SJCRH30 (cell line): ENCODE data around the gene RBMS3. TPM values are rescaled to one million over a fixed set of nuclear protein-coding genes. Genes with fewer than 3 reads are reported as not detected.

Source experiments
- DNase-seq, 2 experiments: peaks; one replicate each; pipeline ENCODE4 v3.0.0-alpha.2; 2015 to 2020
- H3K27ac ChIP-seq: fragments of 250-450 bp; sonication (Bioruptor Pico); 2 replicates; pipeline ENCODE4 v1.5.1; 2020; ENCODE audit warnings: mild to moderate bottlenecking, moderate library complexity
- H3K27me3 ChIP-seq: fragments of 250-450 bp; sonication (Bioruptor Pico); 2 replicates; pipeline ENCODE4 v1.5.1; 2020; ENCODE audit warnings: mild to moderate bottlenecking, moderate library complexity
- H3K36me3 ChIP-seq: fragments of 250-450 bp; sonication (Bioruptor Pico); 2 replicates; pipeline ENCODE4 v1.5.1; 2020; ENCODE audit warnings: mild to moderate bottlenecking, moderate library complexity
- H3K4me1 ChIP-seq: fragments of 250-450 bp; sonication (Bioruptor Pico); 2 replicates; pipeline ENCODE4 v1.5.1; 2020; ENCODE audit warnings: mild to moderate bottlenecking, moderate library complexity
- H3K4me3 ChIP-seq: fragments of 250-450 bp; sonication (Bioruptor Pico); 2 replicates; pipeline ENCODE4 v1.5.1; 2020; ENCODE audit warnings: mild to moderate bottlenecking, moderate library complexity
- H3K9me3 ChIP-seq: fragments of 250-450 bp; sonication (Bioruptor Pico); replicated peaks from 2 replicates; pipeline ENCODE4 v1.5.1; 2020; ENCODE audit warnings: mild to moderate bottlenecking, moderate library complexity
- total RNA-seq: library from RNA; depleted of rRNA; stranded (reverse); fragments of >200 nt; shearing (Covaris generic); gene quantifications from 2 replicates; pipeline ENCODE4 v1.2.3, GENCODE V29; 2014

RBMS3 gene
- total RNA-seq, 1 experiment from 2014 or later = 9.5 TPM

GRCh38 chr3:29554566-29554965, 273.7 kb downstream of the RBMS3 start:
- Histone ChIP-seq H3K4me3 (no peak overlapping the region), H3K9me3 (no peaks in the 10 kb centered on the region), H3K4me1 (no peaks in the 10 kb centered on the region), H3K27ac (no peak overlapping the region), H3K36me3 (no peaks in the 10 kb centered on the region), H3K27me3 (no peaks in the 10 kb centered on the region)
- DNase-seq = no peak

DNA sequence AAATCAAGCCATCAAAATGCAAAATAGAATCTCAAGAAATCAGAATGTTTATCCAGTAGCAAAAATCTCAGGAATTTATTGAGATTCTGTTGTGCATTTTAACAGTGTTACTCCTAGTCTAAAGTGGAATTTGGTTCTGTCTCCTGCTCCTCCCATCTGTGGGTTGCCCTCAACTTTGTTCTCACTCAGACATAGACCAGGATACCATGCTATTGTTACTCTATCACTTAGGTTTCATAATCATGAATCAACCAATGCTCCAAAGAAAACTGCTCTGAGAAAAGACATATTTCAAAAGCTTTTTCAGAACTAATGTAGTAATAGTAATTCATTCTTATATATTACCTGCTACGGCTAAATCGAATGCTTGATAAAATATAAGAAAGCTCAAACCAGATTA, 274.7 kb downstream of the RBMS3 start:
- Histone ChIP-seq H3K9me3 (no peaks in the 10 kb centered on the region), H3K4me1 (no peaks in the 10 kb centered on the region), H3K27me3 (no peaks in the 10 kb centered on the region), H3K4me3 (no peak overlapping the region), H3K36me3 (no peaks in the 10 kb centered on the region), H3K27ac (no peak overlapping the region)
- DNase-seq = no peak

DNA sequence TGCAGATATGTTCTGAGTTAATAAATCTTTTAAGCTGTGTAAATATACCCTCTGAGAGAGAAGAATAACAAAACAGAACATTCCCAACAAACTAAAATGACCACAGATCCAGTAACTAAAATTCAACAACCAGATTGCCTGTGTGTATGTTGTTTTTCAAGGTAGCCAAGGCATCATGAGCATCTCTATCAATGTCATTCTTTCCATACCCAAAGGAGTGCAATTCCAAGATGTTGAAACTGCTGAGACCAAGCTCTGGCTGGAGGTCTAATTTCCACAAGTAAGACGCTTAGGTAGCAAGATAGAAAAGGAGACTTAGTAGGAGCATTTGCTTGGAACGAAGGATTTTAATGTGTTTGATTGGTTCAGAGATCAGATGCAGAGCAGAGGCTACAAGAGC, 276.3 kb downstream of the RBMS3 start:
- Histone ChIP-seq H3K4me3 (no peak overlapping the region), H3K27me3 (no peaks in the 10 kb centered on the region), H3K36me3 (no peaks in the 10 kb centered on the region), H3K9me3 (no peaks in the 10 kb centered on the region), H3K27ac (no peak overlapping the region), H3K4me1 (no peaks in the 10 kb centered on the region)
- DNase-seq = no peak

GRCh38 chr3:29557825-29558224, 277.0 kb downstream of the RBMS3 start:
- no peak for DNase-seq
- no peak overlapping the region for H3K4me3 ChIP-seq
- no peak overlapping the region for H3K27ac ChIP-seq
- H3K36me3 ChIP-seq = no peaks in the 10 kb centered on the region
- H3K27me3 ChIP-seq = no peaks in the 10 kb centered on the region
- H3K9me3 ChIP-seq = no peaks in the 10 kb centered on the region
- no peaks in the 10 kb centered on the region for H3K4me1 ChIP-seq

DNA sequence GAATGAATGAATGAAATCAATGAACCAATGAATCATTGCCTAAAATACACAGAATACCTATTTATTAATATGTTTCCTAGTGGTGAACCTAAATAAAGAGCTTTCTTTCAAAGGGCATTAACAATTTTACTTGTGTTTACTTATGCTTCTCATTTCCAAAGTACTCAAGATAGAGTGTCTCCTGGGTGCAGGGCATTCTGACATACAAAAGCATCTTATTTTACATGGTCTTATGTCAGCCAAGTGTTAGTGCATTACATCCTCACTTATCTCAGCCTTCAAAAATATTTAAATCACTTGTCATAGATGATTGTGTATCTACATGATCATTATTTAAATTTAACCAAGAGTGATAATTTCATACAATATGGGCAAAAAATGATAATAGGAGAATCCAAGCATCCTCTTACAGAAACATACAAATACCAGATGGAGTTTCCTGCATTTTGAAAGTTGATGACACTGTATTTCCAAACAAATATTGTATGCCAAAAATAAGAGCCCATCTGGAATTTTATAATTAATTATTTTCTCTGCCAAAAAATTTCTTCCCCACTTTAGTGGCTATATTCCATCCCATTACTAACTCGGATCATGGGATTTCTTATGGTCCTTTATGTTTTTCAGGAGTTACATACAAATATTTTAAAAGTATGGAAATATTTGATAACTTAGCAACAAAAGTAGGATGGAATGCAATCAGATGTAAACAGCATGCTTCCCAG, 279.0 kb downstream of the RBMS3 start:
- DNase-seq = no peak
- H3K27ac ChIP-seq = no peak overlapping the region
- no peaks in the 10 kb centered on the region for H3K36me3 ChIP-seq
- H3K27me3 ChIP-seq = no peaks in the 10 kb centered on the region
- H3K4me3 ChIP-seq = no peak overlapping the region
- no peaks in the 10 kb centered on the region for H3K4me1 ChIP-seq
- H3K9me3 ChIP-seq = no peaks in the 10 kb centered on the region

DNA sequence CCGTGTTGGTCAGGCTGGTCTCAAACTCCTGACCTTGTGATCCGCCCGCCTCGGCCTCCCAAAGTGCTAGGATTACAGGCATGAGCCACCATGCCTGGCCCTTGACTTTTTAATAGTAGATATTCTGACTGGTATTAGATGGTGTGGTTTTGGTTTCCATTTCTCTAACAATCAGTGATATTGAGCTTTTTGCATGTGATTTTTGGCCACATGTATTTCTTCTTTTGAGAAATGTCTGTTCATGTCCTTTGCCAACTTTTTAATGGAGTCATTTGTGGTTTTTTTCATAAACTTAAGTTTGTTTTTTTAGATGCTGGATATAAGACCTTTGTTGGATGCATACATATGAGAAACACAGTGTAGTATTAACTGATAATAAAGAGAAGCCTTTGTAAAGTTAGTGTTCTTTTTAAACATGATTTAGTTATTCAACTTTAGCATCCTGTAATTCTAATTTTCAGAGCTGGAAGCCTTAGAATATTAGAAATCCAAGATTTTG, 280.8 kb downstream of the RBMS3 start:
- H3K36me3 ChIP-seq = no peaks in the 10 kb centered on the region
- no peak overlapping the region for H3K27ac ChIP-seq
- H3K4me3 ChIP-seq = no peak overlapping the region
- no peaks in the 10 kb centered on the region for H3K9me3 ChIP-seq
- DNase-seq = no peak
- H3K4me1 ChIP-seq = no peaks in the 10 kb centered on the region
- no peaks in the 10 kb centered on the region for H3K27me3 ChIP-seq

DNA sequence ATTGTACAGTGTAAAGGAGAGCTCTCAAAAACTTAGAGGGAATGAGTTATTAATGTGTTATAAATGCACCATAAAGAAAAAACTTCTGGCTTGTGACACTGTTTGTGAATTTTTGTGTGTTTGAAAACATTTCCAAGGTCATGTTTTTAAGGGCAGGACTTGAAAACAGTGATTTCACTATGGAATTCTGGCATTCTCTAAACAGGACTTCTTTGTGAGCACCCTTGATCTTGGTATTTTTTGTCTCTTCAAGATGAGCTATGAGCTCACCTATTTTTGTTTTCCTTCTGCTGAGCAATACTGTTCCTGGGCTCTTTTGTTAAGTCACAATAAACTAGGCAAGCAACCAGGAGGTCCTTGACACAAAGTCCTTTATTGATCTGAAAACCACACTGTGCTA, 284.4 kb downstream of the RBMS3 start:
- no peaks in the 10 kb centered on the region for H3K36me3 ChIP-seq
- no peaks in the 10 kb centered on the region for H3K4me1 ChIP-seq
- no peak overlapping the region for H3K27ac ChIP-seq
- no peak for DNase-seq
- H3K9me3 ChIP-seq = no peaks in the 10 kb centered on the region
- H3K27me3 ChIP-seq = no peaks in the 10 kb centered on the region
- no peak overlapping the region for H3K4me3 ChIP-seq

- no peaks in the 10 kb centered on the region for H3K27me3 ChIP-seq
- H3K27ac ChIP-seq = no peak overlapping the region
- DNase-seq = no peak
- no peak overlapping the region for H3K4me3 ChIP-seq
- H3K4me1 ChIP-seq = no peaks in the 10 kb centered on the region
- H3K9me3 ChIP-seq = no peaks in the 10 kb centered on the region
- H3K36me3 ChIP-seq = no peaks in the 10 kb centered on the region
Observed at GRCh38 chr3:29567501-29567900, 286.6 kb downstream of the RBMS3 start.

- Histone ChIP-seq H3K27ac (no peak overlapping the region), H3K36me3 (no peaks in the 10 kb centered on the region), H3K9me3 (no peaks in the 10 kb centered on the region), H3K4me1 (no peaks in the 10 kb centered on the region), H3K4me3 (no peak overlapping the region), H3K27me3 (no peaks in the 10 kb centered on the region)
- no peak for DNase-seq
Observed at GRCh38 chr3:29568355-29568754, 287.5 kb downstream of the RBMS3 start.

DNA sequence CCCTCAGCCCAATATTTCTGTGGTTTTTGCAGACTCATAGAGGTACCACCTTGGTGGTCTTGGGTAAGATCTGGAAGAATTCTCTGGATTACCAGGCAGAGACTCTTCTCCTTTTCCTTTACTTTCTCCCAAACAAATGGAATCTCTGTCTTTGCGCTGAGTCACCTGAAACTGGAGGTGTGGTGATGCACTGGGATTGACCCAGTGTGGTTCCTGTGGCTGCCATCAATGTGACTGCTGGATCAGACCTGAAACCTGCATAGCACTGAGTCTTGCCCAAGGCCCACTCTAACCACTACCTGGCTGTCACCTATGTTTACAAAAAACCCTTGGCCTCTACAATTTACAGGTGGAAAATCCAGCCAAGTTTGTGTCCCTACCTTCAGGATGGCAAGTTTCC, 295.3 kb downstream of the RBMS3 start:
- no peaks in the 10 kb centered on the region for H3K4me1 ChIP-seq
- no peak overlapping the region for H3K27ac ChIP-seq
- H3K27me3 ChIP-seq = no peaks in the 10 kb centered on the region

DNA sequence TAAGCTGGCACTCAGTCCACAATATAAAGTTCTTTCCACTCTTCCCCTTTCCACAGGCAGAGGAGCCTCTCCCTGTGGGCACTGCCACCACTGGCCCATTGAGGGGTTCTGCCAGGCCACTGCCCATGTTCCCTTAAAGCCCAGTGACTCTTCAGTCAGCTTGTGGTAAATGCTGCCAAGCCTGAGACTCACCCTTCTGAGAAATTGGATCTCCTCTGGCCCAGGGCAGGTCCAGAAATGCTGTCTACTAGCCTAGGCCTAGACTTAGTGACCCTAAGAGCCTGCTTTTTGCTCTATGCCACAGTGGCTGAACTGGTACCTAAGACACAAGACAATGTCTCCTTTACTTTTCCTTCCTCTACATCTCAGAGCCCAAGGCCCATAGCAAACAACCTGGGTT, 295.8 kb downstream of the RBMS3 start:
- no peaks in the 10 kb centered on the region for H3K27me3 ChIP-seq
- no peaks in the 10 kb centered on the region for H3K36me3 ChIP-seq
- no peak for DNase-seq

More for the DNA sequence above, 295.3 kb downstream of the RBMS3 start:
- Histone ChIP-seq H3K36me3 (no peaks in the 10 kb centered on the region), H3K4me3 (no peak overlapping the region), H3K9me3 (no peaks in the 10 kb centered on the region)
- DNase-seq = no peak

GRCh38 chr3:29577250-29577649, 296.4 kb downstream of the RBMS3 start:
- no peaks in the 10 kb centered on the region for H3K36me3 ChIP-seq
- H3K4me1 ChIP-seq = no peaks in the 10 kb centered on the region
- no peak for DNase-seq
- no peak overlapping the region for H3K4me3 ChIP-seq
- H3K27me3 ChIP-seq = no peaks in the 10 kb centered on the region
- no peak overlapping the region for H3K27ac ChIP-seq
- no peaks in the 10 kb centered on the region for H3K9me3 ChIP-seq

More for the DNA sequence above, 295.8 kb downstream of the RBMS3 start:
- Histone ChIP-seq H3K9me3 (no peaks in the 10 kb centered on the region), H3K4me1 (no peaks in the 10 kb centered on the region), H3K27ac (no peak overlapping the region), H3K4me3 (no peak overlapping the region)

DNA sequence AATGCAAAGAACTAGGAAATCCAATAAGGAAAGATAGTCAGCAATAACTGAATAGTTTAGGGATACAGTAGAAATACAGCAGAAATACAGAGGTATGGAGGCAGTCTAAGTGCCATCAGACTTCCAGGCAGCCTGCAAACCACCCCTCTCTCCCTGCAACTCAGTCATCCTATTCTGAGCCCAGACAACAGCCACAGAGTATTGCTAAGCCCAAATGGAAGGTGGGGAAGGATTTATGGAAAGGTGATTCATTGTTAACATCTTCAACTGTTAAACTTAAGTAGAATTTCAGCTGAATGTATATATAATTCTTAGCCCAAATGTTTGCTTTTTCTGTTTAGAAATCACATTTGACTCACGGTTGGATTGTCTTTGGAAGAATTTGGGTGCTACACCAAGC, 300.4 kb downstream of the RBMS3 start:
- H3K36me3 ChIP-seq = no peaks in the 10 kb centered on the region
- no peak for DNase-seq
- H3K27me3 ChIP-seq = no peaks in the 10 kb centered on the region
- no peak overlapping the region for H3K27ac ChIP-seq
- no peaks in the 10 kb centered on the region for H3K9me3 ChIP-seq
- H3K4me1 ChIP-seq = no peaks in the 10 kb centered on the region
- no peak overlapping the region for H3K4me3 ChIP-seq

DNA sequence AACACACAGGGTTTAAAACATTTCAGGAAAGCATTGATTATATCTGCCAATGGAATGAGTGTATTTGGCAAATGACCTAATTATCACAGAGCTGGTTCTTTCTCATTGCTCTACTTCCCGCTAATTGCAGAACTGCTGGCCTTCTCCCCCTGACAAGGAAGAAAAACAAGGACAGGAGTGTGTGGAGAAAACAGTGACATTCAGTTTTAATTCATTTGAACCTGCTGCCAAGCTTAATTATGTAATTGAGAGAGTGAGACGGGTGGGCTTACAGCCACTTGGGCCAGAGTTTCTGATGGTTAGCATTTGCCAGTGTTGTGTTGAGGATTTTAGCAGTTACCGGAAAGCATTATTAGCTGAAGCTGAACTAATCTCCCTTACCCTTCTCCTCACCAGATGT, 301.4 kb downstream of the RBMS3 start:
- no peaks in the 10 kb centered on the region for H3K36me3 ChIP-seq
- H3K4me1 ChIP-seq = no peaks in the 10 kb centered on the region
- no peaks in the 10 kb centered on the region for H3K27me3 ChIP-seq
- H3K4me3 ChIP-seq = no peak overlapping the region
- H3K27ac ChIP-seq = no peak overlapping the region
- no peak for DNase-seq
- H3K9me3 ChIP-seq = no peaks in the 10 kb centered on the region

GRCh38 chr3:29583861-29584260, 303.0 kb downstream of the RBMS3 start:
- H3K9me3 ChIP-seq = no peaks in the 10 kb centered on the region
- H3K27ac ChIP-seq = no peak overlapping the region
- no peak overlapping the region for H3K4me3 ChIP-seq
- no peak for DNase-seq
- H3K4me1 ChIP-seq = no peaks in the 10 kb centered on the region
- H3K27me3 ChIP-seq = no peaks in the 10 kb centered on the region
- no peaks in the 10 kb centered on the region for H3K36me3 ChIP-seq

DNA sequence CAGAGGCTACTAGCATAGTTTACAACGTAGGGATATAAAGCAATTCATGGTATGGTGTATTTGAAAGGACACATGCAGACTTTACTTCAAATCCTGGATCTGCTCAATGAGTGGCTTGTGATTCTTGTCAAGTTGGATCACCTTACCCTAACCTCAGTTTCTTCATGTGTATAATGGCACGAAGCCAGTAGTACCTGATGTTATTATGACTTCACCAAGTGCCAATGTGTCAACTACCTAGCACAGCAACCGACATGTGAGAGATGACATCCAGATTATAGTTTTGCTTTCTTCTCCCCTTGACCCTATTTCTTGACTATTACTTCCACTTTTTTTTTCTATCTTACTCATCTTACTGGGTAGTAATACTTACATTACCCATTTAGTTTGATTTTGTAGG, 304.5 kb downstream of the RBMS3 start:
- Histone ChIP-seq H3K36me3 (no peaks in the 10 kb centered on the region), H3K4me3 (no peak overlapping the region), H3K27ac (no peak overlapping the region), H3K9me3 (no peaks in the 10 kb centered on the region), H3K27me3 (no peaks in the 10 kb centered on the region), H3K4me1 (no peaks in the 10 kb centered on the region)
- no peak for DNase-seq
